Caco-2 (cell line): ENCODE measurements around the gene RACGAP1. TPM values are rescaled to one million over a fixed set of nuclear protein-coding genes. Genes with fewer than 3 reads are reported as not detected.

Source experiments
- BruUV-seq: library from RNA; stranded (reverse); fragments of 400-500 nt; replicated peaks from 2 replicates; lab custom pipeline; 2021; lab: Mats Ljungman, UMichigan
- CTCF ChIA-PET: fragments of 300-600 bp; sonication (Branson Sonifier 250); formaldehyde crosslinking; loops from one replicate; lab custom pipeline; 2022; ENCODE audit warnings: antibody characterized with exemption; lab: Charles Lee
- POLR2A ChIA-PET: fragments of 300-600 bp; sonication (Branson Sonifier 250); formaldehyde crosslinking; loops from one replicate; lab custom pipeline; 2022; ENCODE audit warnings: antibody characterized with exemption; lab: Charles Lee
- DNase-seq, 2 experiments: peaks; one replicate each; pipeline versions ENCODE4 v3.0.0 to v3.0.0-alpha.2; 2020 to 2022
- H3K27me3 ChIP-seq: replicated peaks from 2 replicates; pipeline ENCODE4 v1.6.0; 2011; ENCODE audit warnings: low read length; ENCODE audit not compliant: control insufficient read depth, insufficient read depth
- H3K36me3 ChIP-seq: 2 replicates; pipeline ENCODE4 v1.5.1; 2011; ENCODE audit warnings: low read length; ENCODE audit not compliant: control insufficient read depth, insufficient read depth
- H3K4me1 ChIP-seq: fragments of 250-450 bp; sonication (Bioruptor Pico); 2 replicates; pipeline ENCODE4 v1.5.1; 2020; ENCODE audit warnings: mild to moderate bottlenecking
- H3K4me3 ChIP-seq: 2 replicates; pipeline ENCODE4 v1.5.1; 2011; ENCODE audit warnings: low read depth, mild to moderate bottlenecking, control low read depth, low read length
- H3K9me3 ChIP-seq: fragments of 250-450 bp; sonication (Bioruptor Pico); 2 replicates; pipeline ENCODE4 v1.5.1; 2020; ENCODE audit warnings: mild to moderate bottlenecking, moderate library complexity
- H3K27ac Mint-ChIP-seq: one replicate; pipeline ENCODE4 v1.8.0; 2022; ENCODE audit warnings: mixed read lengths; ENCODE audit not compliant: unreplicated experiment
- H3K27me3 Mint-ChIP-seq: one replicate; pipeline ENCODE4 v1.8.0; 2022; ENCODE audit warnings: mixed read lengths; ENCODE audit not compliant: insufficient read depth, unreplicated experiment
- H3K36me3 Mint-ChIP-seq: one replicate; pipeline ENCODE4 v1.8.0; 2022; ENCODE audit warnings: mild to moderate bottlenecking, mixed read lengths; ENCODE audit not compliant: insufficient read depth, unreplicated experiment
- H3K4me1 Mint-ChIP-seq: one replicate; pipeline ENCODE4 v1.8.0; 2022; ENCODE audit warnings: low read depth, mixed read lengths; ENCODE audit not compliant: unreplicated experiment
- H3K4me3 Mint-ChIP-seq: one replicate; pipeline ENCODE4 v1.8.0; 2022; ENCODE audit warnings: mild to moderate bottlenecking, moderate library complexity, mixed read lengths; ENCODE audit not compliant: unreplicated experiment
- H3K9me3 Mint-ChIP-seq: one replicate; pipeline ENCODE4 v1.8.0; 2022; ENCODE audit warnings: mixed read lengths; ENCODE audit not compliant: unreplicated experiment
- CTCF ChIP-seq, 2 experiments: fragments of 200-600 bp in 1 of 2; IDR thresholded peaks; 1 replicate in 1 of 2; 2 replicates in 1 of 2; pipeline versions ENCODE4 v1.5.1 to v1.8.0; 2011 to 2022; ENCODE audit warnings: antibody characterized with exemption in 1 of 2, control low read depth in 1 of 2, inconsistent platforms in 1 of 2, low read depth in 1 of 2, low read length in 1 of 2, mild to moderate bottlenecking in 1 of 2, moderate library complexity in 1 of 2; ENCODE audit not compliant: insufficient read depth in 1 of 2, severe bottlenecking in 1 of 2, unreplicated experiment in 1 of 2
- intact Hi-C: fragments of 100-400 bp; cut with micrococcal nuclease; formaldehyde crosslinking; loops from one replicate; pipeline ENCODE4 v1.10.0; 2022; ENCODE audit not compliant: unreplicated experiment
- total RNA-seq: library from RNA; stranded (reverse); gene quantifications from 2 replicates; pipeline ENCODE4 v1.2.3, GENCODE V29; 2022

The RACGAP1 gene
- total RNA-seq, 1 experiment from 2014 or later, result 131 TPM

GRCh38 chr12:49963976-49964815 is 61.1 kb downstream of the RACGAP1 start:
- ChIA-PET POLR2A (interaction anchor here (0.6 kb wide), 2 partner anchors 98 to 108 kb away, joined by 3 to 10 read pairs; no protein-coding TSS in a partner anchor), CTCF (interaction anchor here (1.2 to 7.9 kb wide), 3 partner anchors 17 to 106 kb away, joined by 3 to 78 read pairs (median 52); no protein-coding TSS in a partner anchor)
- Mint-ChIP-seq H3K36me3 (no peaks in the 10 kb centered on the region), H3K4me1 (peaks cover 7% of the 10 kb centered on the region), H3K4me3 (no peak overlapping the region), H3K27me3 (no peaks in the 10 kb centered on the region), H3K27ac (no peak overlapping the region), H3K9me3 (no peaks in the 10 kb centered on the region)
- intact Hi-C loops, result no loop called here
- no TSS peak for BruUV-seq
- Histone ChIP-seq H3K4me1 (peaks cover 29% of the 10 kb centered on the region), H3K36me3 (no peaks in the 10 kb centered on the region), H3K9me3 (no peaks in the 10 kb centered on the region), H3K27me3 (no peaks in the 10 kb centered on the region), H3K4me3 (no peak overlapping the region)
- no peak for DNase-seq
- TF ChIP-seq CTCF (IDR thresholded peaks at IDR 0.05; ENCODE audit: insufficient read depth in 1 of 2, low read depth in 1 of 2, low read length in 1 of 2, severe bottlenecking in 1 of 2, unreplicated experiment in 1 of 2), result no peak

- POLR2A ChIA-PET, result interaction anchor here (0.5 kb wide), 1 partner anchor 122 kb away, joined by 3 read pairs; no protein-coding TSS in a partner anchor
- no peak for TF ChIP-seq CTCF (IDR thresholded peaks at IDR 0.05; ENCODE audit: insufficient read depth in 1 of 2, low read depth in 1 of 2, low read length in 1 of 2, severe bottlenecking in 1 of 2, unreplicated experiment in 1 of 2)
- DNase-seq, result no peak
- Mint-ChIP-seq H3K27ac (no peak overlapping the region), H3K27me3 (no peaks in the 10 kb centered on the region), H3K4me3 (no peak overlapping the region), H3K9me3 (no peaks in the 10 kb centered on the region), H3K36me3 (no peaks in the 10 kb centered on the region), H3K4me1 (peaks cover 7% of the 10 kb centered on the region)
- CTCF ChIA-PET, result interaction anchor here (0.7 to 7.9 kb wide), 4 partner anchors 18 to 111 kb away, joined by 3 to 78 read pairs (median 6); no protein-coding TSS in a partner anchor
- H3K4me3 ChIP-seq, result no peak overlapping the region
- peaks cover 29% of the 10 kb centered on the region for H3K4me1 ChIP-seq
- H3K27me3 ChIP-seq, result no peaks in the 10 kb centered on the region
- BruUV-seq, result no TSS peak
- no peaks in the 10 kb centered on the region for H3K9me3 ChIP-seq
- no peaks in the 10 kb centered on the region for H3K36me3 ChIP-seq
- intact Hi-C loops, result no loop called here
Measured at GRCh38 chr12:49962861-49963765, 62.2 kb downstream of the RACGAP1 start.
